GM13977 (cell line): ENCODE measurements around the gene ZBP1.

Experiments
- DNase-seq: peaks from one replicate; pipeline ENCODE4 v3.0.0; 2012; ENCODE audit warnings: low spot score
- CTCF ChIP-seq: IDR thresholded peaks from 2 replicates; pipeline ENCODE4 v1.5.1; 2012; ENCODE audit warnings: mild to moderate bottlenecking, control low read depth; ENCODE audit not compliant: insufficient read depth; ENCODE audit errors: extremely low read depth, missing control alignments
- in situ Hi-C: fragments of 300-500 bp; cut with MboI; formaldehyde crosslinking; loops from one replicate; pipeline ENCODE4 v1.12.0; 2022; ENCODE audit warnings: low sequenced_read_pairs, low pct_unique_long_range_greater_than_20kb, mixed read lengths, inconsistent platforms; ENCODE audit not compliant: unreplicated experiment

ZBP1 gene

GRCh38 chr20:57576617-57577550 lies 43.3 kb downstream of the ZBP1 start:
- DNase-seq: no peak
- TF ChIP-seq CTCF: no peak
- in situ Hi-C loops: no loop called here

- DNase-seq: no peak
- in situ Hi-C loops: no loop called here
- TF ChIP-seq CTCF: no peak
These were observed 44.2 kb downstream of the ZBP1 start for GRCh38 chr20:57576002-57576401.

GRCh38 chr20:57574954-57575353 lies 45.3 kb downstream of the ZBP1 start:
- in situ Hi-C loops: no loop called here

GRCh38 chr20:57573894-57574293 lies 46.3 kb downstream of the ZBP1 start:
- in situ Hi-C loops: no loop called here
- no peak for DNase-seq
- TF ChIP-seq CTCF: peak; percentile 35

More at GRCh38 chr20:57574954-57575353, 45.3 kb downstream of the ZBP1 start:
- no peak for DNase-seq
- TF ChIP-seq CTCF: no peak

GRCh38 chr20:57573242-57573641 lies 47.0 kb downstream of the ZBP1 start:
- TF ChIP-seq CTCF: no peak
- in situ Hi-C loops: no loop called here
- DNase-seq: no peak

- in situ Hi-C loops: no loop called here
- no peak for TF ChIP-seq CTCF
- DNase-seq: no peak
These were observed 48.3 kb downstream of the ZBP1 start for GRCh38 chr20:57571782-57572416.
